ENCODE measurements around the gene ZNF628.

Gene ZNF628

GRCh38 chr19:55473225-55474012, 3.0 kb upstream of the ZNF628 start:
- TF ChIP-seq, protein P1, sequence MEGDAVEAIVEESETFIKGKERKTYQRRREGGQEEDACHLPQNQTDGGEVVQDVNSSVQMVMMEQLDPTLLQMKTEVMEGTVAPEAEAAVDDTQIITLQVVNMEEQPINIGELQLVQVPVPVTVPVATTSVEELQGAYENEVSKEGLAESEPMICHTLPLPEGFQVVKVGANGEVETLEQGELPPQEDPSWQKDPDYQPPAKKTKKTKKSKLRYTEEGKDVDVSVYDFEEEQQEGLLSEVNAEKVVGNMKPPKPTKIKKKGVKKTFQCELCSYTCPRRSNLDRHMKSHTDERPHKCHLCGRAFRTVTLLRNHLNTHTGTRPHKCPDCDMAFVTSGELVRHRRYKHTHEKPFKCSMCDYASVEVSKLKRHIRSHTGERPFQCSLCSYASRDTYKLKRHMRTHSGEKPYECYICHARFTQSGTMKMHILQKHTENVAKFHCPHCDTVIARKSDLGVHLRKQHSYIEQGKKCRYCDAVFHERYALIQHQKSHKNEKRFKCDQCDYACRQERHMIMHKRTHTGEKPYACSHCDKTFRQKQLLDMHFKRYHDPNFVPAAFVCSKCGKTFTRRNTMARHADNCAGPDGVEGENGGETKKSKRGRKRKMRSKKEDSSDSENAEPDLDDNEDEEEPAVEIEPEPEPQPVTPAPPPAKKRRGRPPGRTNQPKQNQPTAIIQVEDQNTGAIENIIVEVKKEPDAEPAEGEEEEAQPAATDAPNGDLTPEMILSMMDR (IDR thresholded peaks at IDR 0.05; ENCODE audit: borderline replicate concordance, control extremely low read depth, extremely low read depth, insufficient read depth, missing control alignments), result no peak
- in situ Hi-C loops (cut with MboI; ENCODE audit: low sequenced_read_pairs, unreplicated experiment), result no loop called here
- no peak for DNase-seq (ENCODE audit: low spot score)

DNA sequence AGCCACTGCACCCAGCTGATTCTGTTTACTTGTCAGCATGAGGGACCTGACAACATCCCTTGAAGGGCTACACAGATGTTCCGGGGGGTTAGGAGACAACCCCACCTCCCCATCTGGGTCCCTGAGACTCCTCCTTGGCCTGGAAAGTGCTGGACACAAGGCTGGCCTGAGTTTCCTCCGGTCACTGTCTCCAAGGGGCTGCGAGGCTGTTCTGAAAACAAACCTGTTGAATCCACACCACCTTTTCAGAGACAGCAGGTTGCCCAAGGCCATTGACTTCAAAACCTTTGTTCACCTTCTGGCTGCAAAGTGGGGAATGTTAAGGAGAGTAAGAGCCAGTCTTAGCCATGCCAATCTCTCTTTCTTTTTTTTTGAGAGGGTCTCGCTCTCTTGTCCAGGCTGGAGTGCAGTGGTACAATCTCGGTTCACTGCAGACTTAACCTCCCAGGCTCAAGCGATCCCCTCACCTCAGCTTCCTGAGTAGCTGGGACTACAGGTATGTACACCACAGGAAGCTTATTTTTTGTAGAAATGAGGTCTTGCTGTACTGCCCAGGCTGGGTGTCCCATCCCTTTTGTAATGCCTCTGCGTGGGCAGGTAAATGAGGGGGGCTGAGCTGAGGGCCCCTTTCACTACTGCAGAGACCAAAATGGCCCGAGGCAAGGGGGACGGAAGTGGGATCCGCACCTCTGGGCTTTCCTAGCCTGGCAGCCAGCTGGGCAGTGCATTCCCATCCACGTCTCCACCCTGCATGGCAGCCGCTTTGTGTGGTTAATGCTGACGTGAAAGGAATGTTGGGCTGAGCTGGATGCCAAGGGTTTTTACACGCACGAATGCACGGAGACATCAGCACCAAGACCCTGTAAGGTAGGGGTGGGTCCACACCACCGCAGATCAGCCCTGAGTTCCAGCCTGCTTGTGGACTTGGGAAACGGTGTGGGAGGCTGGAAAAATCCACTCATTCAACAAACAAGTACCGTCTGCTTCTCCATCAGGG, 1.9 kb upstream of the ZNF628 start:
- TF ChIP-seq, protein P1 (IDR thresholded peaks at IDR 0.05; ENCODE audit: borderline replicate concordance, control extremely low read depth, extremely low read depth, insufficient read depth, missing control alignments), result no peak
- DNase-seq (ENCODE audit: low spot score), result no peak
- in situ Hi-C loops (cut with MboI; ENCODE audit: low sequenced_read_pairs, unreplicated experiment), result no loop called here

GRCh38 chr19:55477905-55478304, 1.5 kb downstream of the ZNF628 start:
- in situ Hi-C loops (cut with MboI; ENCODE audit: low sequenced_read_pairs, unreplicated experiment), result no loop called here
- DNase-seq (ENCODE audit: low spot score), result no peak
- TF ChIP-seq, protein P1 (IDR thresholded peaks at IDR 0.05; ENCODE audit: borderline replicate concordance, control extremely low read depth, extremely low read depth, insufficient read depth, missing control alignments), result no peak

- TF ChIP-seq, protein P1 (IDR thresholded peaks at IDR 0.05; ENCODE audit: borderline replicate concordance, control extremely low read depth, extremely low read depth, insufficient read depth, missing control alignments), result no peak
- in situ Hi-C loops (cut with MboI; ENCODE audit: low sequenced_read_pairs, unreplicated experiment), result no loop called here
Observed at GRCh38 chr19:55478364-55478763, 1.9 kb downstream of the ZNF628 start.

GRCh38 chr19:55479045-55479444, 2.6 kb downstream of the ZNF628 start:
- TF ChIP-seq, protein P1 (IDR thresholded peaks at IDR 0.05; ENCODE audit: borderline replicate concordance, control extremely low read depth, extremely low read depth, insufficient read depth, missing control alignments), result no peak
- no peak for DNase-seq (ENCODE audit: low spot score)
- in situ Hi-C loops (cut with MboI; ENCODE audit: low sequenced_read_pairs, unreplicated experiment), result no loop called here

More at GRCh38 chr19:55478364-55478763, 1.9 kb downstream of the ZNF628 start:
- no peak for DNase-seq (ENCODE audit: low spot score)

DNA sequence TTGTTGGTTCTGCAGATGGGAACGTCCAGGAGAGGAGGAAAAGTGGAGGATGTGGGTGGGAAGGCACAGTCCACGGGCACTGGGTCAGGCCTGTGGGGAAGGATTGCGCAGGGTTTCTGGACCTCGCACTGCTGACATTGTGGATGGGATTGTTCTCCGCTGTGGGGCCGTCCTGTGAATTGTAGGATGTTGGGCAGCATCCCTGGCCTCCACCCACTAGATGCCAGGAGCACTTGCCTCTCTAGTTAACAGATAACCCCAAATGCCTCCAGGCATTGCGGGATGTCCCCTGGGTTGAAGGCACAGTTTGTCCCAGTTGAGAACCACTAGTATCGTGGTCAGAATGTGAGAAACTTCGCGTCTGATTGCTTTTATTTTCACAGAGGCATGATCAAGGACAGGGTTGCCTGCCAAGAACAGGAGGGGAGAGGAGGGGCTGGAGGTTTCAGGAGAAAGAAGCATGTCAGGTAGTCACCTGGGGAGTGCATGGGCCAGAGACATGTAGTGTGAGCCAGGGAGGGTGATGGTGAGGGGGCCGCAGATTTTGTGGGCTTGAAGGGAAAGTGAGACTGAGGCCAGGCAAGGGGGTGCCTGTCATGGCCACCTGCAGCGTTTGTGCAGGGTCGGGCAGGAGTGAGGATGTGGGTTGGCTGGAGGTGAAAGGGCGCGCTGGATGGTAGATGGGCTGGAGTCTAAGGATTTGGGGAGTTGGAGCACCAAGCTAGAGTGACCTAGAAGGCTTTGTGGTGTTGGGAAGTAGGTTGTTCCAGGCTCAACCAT, 3.2 kb downstream of the ZNF628 start:
- no peak for DNase-seq (ENCODE audit: low spot score)
- in situ Hi-C loops (cut with MboI; ENCODE audit: low sequenced_read_pairs, unreplicated experiment), result no loop called here
- TF ChIP-seq, protein P1 (IDR thresholded peaks at IDR 0.05; ENCODE audit: borderline replicate concordance, control extremely low read depth, extremely low read depth, insufficient read depth, missing control alignments), result no peak

Measured in GM13976 (cell line).